GM21528 (cell line): ENCODE measurements around the gene RMND5A.
"Not testable (repeated sequence)": the region's sequence is repeated elsewhere in the genome, so short reads cannot be mapped to it uniquely, and the experiment has no call there.

Experiments
- ATAC-seq: cut with Tn5 transposase; IDR thresholded peaks from one replicate; pipeline ENCODE4 v1.9.1; 2021; ENCODE audit warnings: mild to moderate bottlenecking, moderate library complexity; ENCODE audit not compliant: unreplicated experiment, low FRiP score

RMND5A gene

GRCh38 chr2:86708126-86708525 lies 12.0 kb upstream of the RMND5A start:
- ATAC-seq = not testable (repeated sequence)

- not testable (repeated sequence) for ATAC-seq
Observed at GRCh38 chr2:86714579-86715173, 5.4 kb upstream of the RMND5A start.

GRCh38 chr2:86719263-86719636 lies 841 bp upstream of the RMND5A start:
- not testable (repeated sequence) for ATAC-seq

GRCh38 chr2:86720540-86721320 lies 639 bp downstream of the RMND5A start:
- peak; percentile 43 for ATAC-seq

GRCh38 chr2:86725706-86726105 lies 5.6 kb downstream of the RMND5A start:
- not testable (repeated sequence) for ATAC-seq

GRCh38 chr2:86732040-86732525 lies 12.0 kb downstream of the RMND5A start:
- ATAC-seq = not testable (repeated sequence)

GRCh38 chr2:86732837-86733236 lies 12.7 kb downstream of the RMND5A start:
- ATAC-seq = not testable (repeated sequence)

- ATAC-seq = not testable (repeated sequence)
Observed at GRCh38 chr2:86733528-86733927, 13.4 kb downstream of the RMND5A start.

- ATAC-seq = not testable (repeated sequence)
Observed at GRCh38 chr2:86734896-86735295, 14.8 kb downstream of the RMND5A start.

- not testable (repeated sequence) for ATAC-seq
Observed at GRCh38 chr2:86739485-86739884, 19.4 kb downstream of the RMND5A start.

GRCh38 chr2:86739889-86740288 lies 19.8 kb downstream of the RMND5A start:
- ATAC-seq = not testable (repeated sequence)

GRCh38 chr2:86741889-86742498 lies 21.9 kb downstream of the RMND5A start:
- not testable (repeated sequence) for ATAC-seq

- ATAC-seq = no peak
Observed at GRCh38 chr2:86744152-86744551, 24.1 kb downstream of the RMND5A start.

- no peak for ATAC-seq
Observed at GRCh38 chr2:86746939-86747338, 26.8 kb downstream of the RMND5A start.

- no peak for ATAC-seq
Observed at GRCh38 chr2:86747711-86748639, 27.9 kb downstream of the RMND5A start.

GRCh38 chr2:86750240-86750839 lies 30.2 kb downstream of the RMND5A start:
- no peak for ATAC-seq

- ATAC-seq = no peak
Observed at GRCh38 chr2:86751778-86752177, 31.7 kb downstream of the RMND5A start.

GRCh38 chr2:86752934-86753333 lies 32.8 kb downstream of the RMND5A start:
- no peak for ATAC-seq

- no peak for ATAC-seq
Observed at GRCh38 chr2:86753606-86754005, 33.5 kb downstream of the RMND5A start.

- no peak for ATAC-seq
Observed at GRCh38 chr2:86758405-86758804, 38.3 kb downstream of the RMND5A start.
